Measurements from ENCODE around the gene ADD1.
"Not testable (repeated sequence)": the region's sequence is repeated elsewhere in the genome, so short reads cannot be mapped to it uniquely, and the experiment has no call there.

The ADD1 gene

DNA sequence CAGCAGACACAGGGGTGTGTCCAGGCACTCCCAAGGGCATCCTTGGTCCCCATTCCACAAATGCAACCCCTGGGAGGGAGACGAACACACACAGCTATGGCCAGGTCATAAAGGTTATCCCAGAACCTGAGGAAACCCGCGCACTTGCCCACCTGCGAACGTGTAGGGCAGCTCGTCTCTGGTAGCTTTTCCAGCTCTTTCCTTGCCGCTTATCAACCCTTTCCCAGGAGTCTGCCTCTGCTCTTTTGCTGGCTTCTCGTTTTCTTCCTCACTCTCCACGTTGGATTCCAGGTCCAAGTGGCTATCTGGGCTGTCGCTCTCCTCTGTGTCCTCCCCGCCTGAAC lies 106.1 kb downstream of the ADD1 start:
- WGBS (ENCODE audit: insufficient coverage, insufficient read length), result no CpG with 5 or more reads among the region's 11 CpGs

DNA sequence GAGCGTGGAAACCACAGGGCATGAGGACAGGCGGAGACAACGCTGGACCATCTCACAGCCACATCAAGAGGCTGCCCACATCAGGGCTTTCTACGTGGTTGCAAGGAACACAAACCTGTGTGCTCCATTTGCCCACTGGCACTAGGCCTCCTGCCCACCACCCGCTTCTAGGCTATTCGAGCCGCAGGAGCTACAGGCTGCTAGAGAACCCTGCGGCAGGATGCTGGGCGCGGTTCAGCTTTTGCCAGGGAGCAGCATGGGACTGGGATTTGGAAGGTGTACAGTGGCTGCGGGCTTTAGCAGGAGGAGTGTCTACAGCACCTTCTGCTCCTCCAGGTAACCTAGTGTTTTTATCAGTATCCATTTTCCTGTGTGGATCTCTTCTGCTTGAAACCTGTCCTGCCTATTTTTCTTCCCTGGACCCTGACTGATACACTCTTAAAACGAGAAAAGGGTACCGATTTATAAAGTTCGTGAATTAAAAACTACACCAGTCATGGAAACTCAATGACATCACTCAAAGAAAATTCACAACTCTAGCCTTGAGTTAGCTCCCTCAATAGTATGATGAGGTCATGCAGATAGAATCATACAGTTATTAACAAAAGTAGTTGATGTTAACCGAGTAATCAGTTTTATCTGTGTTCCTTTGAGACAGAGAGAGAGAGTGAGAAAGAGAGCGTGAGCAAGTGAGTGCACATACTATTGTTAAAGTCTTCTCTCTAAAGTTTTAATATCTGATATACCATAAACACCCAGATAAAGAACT lies 106.8 kb downstream of the ADD1 start:
- H3K4me3 ChIP-seq (ENCODE audit: low read length), result no peak overlapping the region
- no peaks in the 10 kb centered on the region; the same call in 1 of the 2 replicates for H3K4me1 ChIP-seq (ENCODE audit: control insufficient read depth, insufficient read depth, low read length)
- H3K27ac ChIP-seq (ENCODE audit: low read length), result no peak overlapping the region
- H3K36me3 ChIP-seq (ENCODE audit: control insufficient read depth, insufficient read depth, low read length), result peaks cover 58% of the 10 kb centered on the region
- DNase-seq (ENCODE audit: low read depth, low spot score), result no peak
- no peaks in the 10 kb centered on the region for H3K27me3 ChIP-seq (ENCODE audit: control insufficient read depth, insufficient read depth, low read length)
- no peaks in the 10 kb centered on the region; the same call in 1 of the 2 replicates for H3K9me3 ChIP-seq (ENCODE audit: control insufficient read depth, insufficient read depth, low read length)
- no CpG with 5 or more reads among the region's 16 CpGs for WGBS (ENCODE audit: insufficient coverage, insufficient read length)

More for the DNA sequence above, 106.1 kb downstream of the ADD1 start:
- Histone ChIP-seq H3K27me3 (ENCODE audit: control insufficient read depth, insufficient read depth, low read length) (no peaks in the 10 kb centered on the region), H3K4me1 (ENCODE audit: control insufficient read depth, insufficient read depth, low read length) (no peaks in the 10 kb centered on the region; the same call in 1 of the 2 replicates), H3K27ac (ENCODE audit: low read length) (no peak overlapping the region), H3K36me3 (ENCODE audit: control insufficient read depth, insufficient read depth, low read length) (peaks cover 64% of the 10 kb centered on the region), H3K9me3 (ENCODE audit: control insufficient read depth, insufficient read depth, low read length) (no peaks in the 10 kb centered on the region; the same call in 1 of the 2 replicates), H3K4me3 (ENCODE audit: low read length) (no peak overlapping the region)
- no peak for DNase-seq (ENCODE audit: low read depth, low spot score)

DNA sequence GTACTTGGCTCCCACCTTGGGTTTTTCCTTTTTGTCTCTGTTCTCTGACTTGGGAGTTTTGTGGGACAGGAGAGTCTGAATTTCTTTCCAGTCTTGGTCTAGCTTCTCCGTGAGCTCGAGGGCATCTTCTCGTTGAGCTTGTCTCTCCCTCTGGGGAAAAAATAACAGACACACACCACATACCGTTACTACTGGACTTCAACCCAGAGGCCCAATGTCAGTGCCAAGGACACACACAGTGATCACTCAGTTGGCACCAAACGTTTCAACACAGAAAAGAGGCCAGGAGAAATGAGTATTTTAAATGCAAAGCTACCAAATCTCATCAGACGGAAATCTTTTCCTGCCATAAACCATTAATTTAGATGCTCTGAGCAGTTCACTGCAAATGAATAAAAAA lies 109.9 kb downstream of the ADD1 start:
- no CpG with 5 or more reads among the region's 6 CpGs for WGBS (ENCODE audit: insufficient coverage, insufficient read length)
- no peak overlapping the region for H3K4me3 ChIP-seq (ENCODE audit: low read length)
- no peak for DNase-seq (ENCODE audit: low read depth, low spot score)
- H3K27ac ChIP-seq (ENCODE audit: low read length), result no peak overlapping the region
- no peaks in the 10 kb centered on the region for H3K27me3 ChIP-seq (ENCODE audit: control insufficient read depth, insufficient read depth, low read length)
- no peaks in the 10 kb centered on the region; the same call in 1 of the 2 replicates for H3K9me3 ChIP-seq (ENCODE audit: control insufficient read depth, insufficient read depth, low read length)
- no peaks in the 10 kb centered on the region; the same call in 1 of the 2 replicates for H3K4me1 ChIP-seq (ENCODE audit: control insufficient read depth, insufficient read depth, low read length)
- H3K36me3 ChIP-seq (ENCODE audit: control insufficient read depth, insufficient read depth, low read length), result peaks cover 57% of the 10 kb centered on the region

DNA sequence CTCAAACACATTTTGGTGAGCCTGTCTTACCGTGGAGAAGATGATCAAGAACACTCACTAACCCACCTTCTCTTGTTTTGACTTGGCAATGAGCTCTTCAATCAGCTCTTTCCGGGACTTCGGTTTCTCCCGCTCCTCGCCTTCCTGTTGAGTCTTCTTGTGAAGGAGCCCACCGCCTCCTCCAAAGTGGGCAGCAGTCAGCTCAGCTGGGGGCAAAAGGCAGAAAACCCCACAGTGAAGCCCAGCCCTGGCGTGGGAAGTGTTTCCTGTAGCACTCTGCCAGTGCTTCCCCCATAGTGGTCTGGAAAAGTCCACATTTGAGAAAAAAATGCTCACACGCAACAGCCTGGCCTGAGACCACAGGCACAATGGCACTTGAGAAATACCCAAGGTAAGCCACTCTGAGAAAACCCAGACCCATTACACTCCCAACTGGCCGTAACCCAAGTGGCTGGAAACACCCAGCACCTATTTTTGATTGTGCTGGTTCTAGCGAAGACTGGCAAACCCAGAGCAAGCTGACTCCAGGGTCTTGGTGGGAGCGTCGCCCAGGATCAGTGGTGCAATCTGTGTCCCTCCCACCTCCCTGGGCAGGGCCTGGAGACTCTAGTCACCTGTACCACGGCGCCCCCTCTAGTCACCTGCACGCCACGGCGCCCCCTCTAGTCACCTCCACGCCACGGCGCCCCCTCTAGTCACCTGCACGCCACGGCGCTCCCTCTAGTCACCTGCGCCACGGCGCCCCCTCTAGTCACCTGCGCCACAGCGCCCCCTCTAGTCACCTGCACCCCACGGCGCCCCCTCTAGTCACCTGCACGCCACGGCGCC lies 110.9 kb downstream of the ADD1 start:
- H3K4me1 ChIP-seq (ENCODE audit: control insufficient read depth, insufficient read depth, low read length), result no peaks in the 10 kb centered on the region; the same call in 1 of the 2 replicates
- no CpG with 5 or more reads among the region's 33 CpGs for WGBS (ENCODE audit: insufficient coverage, insufficient read length)
- no peaks in the 10 kb centered on the region; the same call in 1 of the 2 replicates for H3K9me3 ChIP-seq (ENCODE audit: control insufficient read depth, insufficient read depth, low read length)
- H3K27ac ChIP-seq (ENCODE audit: low read length), result no peak overlapping the region
- no peak for DNase-seq (ENCODE audit: low read depth, low spot score)
- H3K27me3 ChIP-seq (ENCODE audit: control insufficient read depth, insufficient read depth, low read length), result no peaks in the 10 kb centered on the region
- no peak overlapping the region for H3K4me3 ChIP-seq (ENCODE audit: low read length)
- peaks cover 52% of the 10 kb centered on the region for H3K36me3 ChIP-seq (ENCODE audit: control insufficient read depth, insufficient read depth, low read length)

DNA sequence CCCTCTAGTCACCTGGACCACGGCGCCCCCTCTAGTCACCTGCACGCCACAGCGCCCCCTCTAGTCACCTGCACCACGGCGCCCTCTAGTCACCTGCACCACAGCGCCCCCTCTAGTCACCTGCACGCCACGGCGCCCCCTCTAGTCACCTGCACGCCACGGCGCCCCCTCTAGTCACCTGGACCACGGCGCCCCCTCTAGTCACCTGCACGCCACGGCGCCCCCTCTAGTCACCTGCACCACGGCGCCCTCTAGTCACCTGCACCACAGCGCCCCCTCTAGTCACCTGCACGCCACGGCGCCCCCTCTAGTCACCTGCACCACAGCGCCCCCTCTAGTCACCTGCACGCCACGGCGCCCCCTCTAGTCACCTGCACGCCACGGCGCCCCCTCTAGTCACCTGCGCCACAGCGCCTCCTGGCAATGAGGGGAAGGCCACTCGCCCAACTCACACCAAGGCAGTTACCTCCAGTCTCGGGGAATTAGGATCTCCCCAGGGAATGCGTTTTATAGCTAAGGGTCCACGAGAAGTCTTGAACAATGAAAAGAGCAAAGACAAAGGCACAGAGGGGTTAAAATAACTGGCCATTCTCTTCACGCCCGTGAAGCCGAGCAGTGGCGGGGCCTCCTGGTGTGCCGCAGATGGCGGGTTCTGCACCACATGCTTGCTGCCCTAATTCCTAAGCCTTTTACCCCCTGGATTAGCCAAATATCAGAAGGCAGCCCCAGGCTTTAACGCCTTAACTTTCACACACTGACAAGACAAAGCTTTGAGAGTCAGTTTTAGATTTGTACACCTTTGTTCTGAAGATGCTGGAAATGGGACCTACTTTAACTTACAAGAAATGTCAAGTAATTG lies 111.8 kb downstream of the ADD1 start:
- not testable (repeated sequence) for H3K4me3 ChIP-seq (ENCODE audit: low read length); H3K4me1 ChIP-seq (ENCODE audit: control insufficient read depth, insufficient read depth, low read length); H3K9me3 ChIP-seq (ENCODE audit: control insufficient read depth, insufficient read depth, low read length); H3K27me3 ChIP-seq (ENCODE audit: control insufficient read depth, insufficient read depth, low read length); DNase-seq (ENCODE audit: low read depth, low spot score); H3K27ac ChIP-seq (ENCODE audit: low read length)
- no CpG with 5 or more reads among the region's 44 CpGs for WGBS (ENCODE audit: insufficient coverage, insufficient read length)
- H3K36me3 ChIP-seq (ENCODE audit: control insufficient read depth, insufficient read depth, low read length), result peaks cover 44% of the 10 kb centered on the region

DNA sequence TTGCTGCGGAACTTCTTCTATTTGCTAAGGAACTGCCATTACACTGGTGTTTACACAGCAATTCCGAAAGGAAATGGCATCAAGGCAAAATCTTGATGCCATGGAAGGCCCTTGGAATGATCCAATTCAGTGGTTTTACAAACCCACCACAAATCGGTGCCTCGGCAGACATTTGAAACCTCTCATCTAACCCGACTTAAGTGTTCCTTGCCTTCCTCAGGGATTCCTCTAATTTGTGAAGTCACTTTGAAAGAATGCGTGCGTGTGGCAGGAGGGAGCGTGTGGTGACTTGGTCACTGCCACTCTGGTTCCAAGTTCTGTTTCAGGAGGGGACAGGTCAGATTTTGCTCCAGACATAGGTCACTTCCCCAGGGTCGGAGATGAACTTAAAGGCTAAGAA lies 114.8 kb downstream of the ADD1 start:
- no peaks in the 10 kb centered on the region; the same call in 1 of the 2 replicates for H3K9me3 ChIP-seq (ENCODE audit: control insufficient read depth, insufficient read depth, low read length)
- WGBS (ENCODE audit: insufficient coverage, insufficient read length), result no CpG with 5 or more reads among the region's 9 CpGs
- H3K27me3 ChIP-seq (ENCODE audit: control insufficient read depth, insufficient read depth, low read length), result no peaks in the 10 kb centered on the region
- H3K27ac ChIP-seq (ENCODE audit: low read length), result no peak overlapping the region
- H3K36me3 ChIP-seq (ENCODE audit: control insufficient read depth, insufficient read depth, low read length), result peaks cover 29% of the 10 kb centered on the region
- no peak overlapping the region for H3K4me3 ChIP-seq (ENCODE audit: low read length)
- no peak for DNase-seq (ENCODE audit: low read depth, low spot score)
- peaks cover 3% of the 10 kb centered on the region; the same call in 1 of the 2 replicates for H3K4me1 ChIP-seq (ENCODE audit: control insufficient read depth, insufficient read depth, low read length)

DNA sequence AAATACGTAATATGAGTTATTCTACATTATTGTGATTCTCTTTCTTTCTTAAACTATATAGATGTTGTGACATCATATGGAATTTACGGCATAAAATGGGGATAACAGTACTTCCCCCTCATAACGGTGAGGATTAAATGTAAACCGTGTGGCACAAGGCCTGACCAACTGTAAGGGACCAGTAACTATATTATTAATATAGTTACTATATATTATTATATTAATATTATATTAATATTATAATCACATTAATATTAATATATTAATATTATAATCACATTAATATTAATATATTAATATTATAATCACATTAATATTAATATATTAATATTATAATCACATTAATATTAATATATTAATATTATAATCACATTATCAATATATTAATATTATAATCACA lies 116.8 kb downstream of the ADD1 start:
- not testable (repeated sequence) for H3K27me3 ChIP-seq (ENCODE audit: control insufficient read depth, insufficient read depth, low read length); H3K4me1 ChIP-seq (ENCODE audit: control insufficient read depth, insufficient read depth, low read length); H3K27ac ChIP-seq (ENCODE audit: low read length); DNase-seq (ENCODE audit: low read depth, low spot score); H3K4me3 ChIP-seq (ENCODE audit: low read length); H3K9me3 ChIP-seq (ENCODE audit: control insufficient read depth, insufficient read depth, low read length)
- WGBS (ENCODE audit: insufficient coverage, insufficient read length), result no CpG with 5 or more reads among the region's 4 CpGs
- H3K36me3 ChIP-seq (ENCODE audit: control insufficient read depth, insufficient read depth, low read length), result peaks cover 18% of the 10 kb centered on the region

DNA sequence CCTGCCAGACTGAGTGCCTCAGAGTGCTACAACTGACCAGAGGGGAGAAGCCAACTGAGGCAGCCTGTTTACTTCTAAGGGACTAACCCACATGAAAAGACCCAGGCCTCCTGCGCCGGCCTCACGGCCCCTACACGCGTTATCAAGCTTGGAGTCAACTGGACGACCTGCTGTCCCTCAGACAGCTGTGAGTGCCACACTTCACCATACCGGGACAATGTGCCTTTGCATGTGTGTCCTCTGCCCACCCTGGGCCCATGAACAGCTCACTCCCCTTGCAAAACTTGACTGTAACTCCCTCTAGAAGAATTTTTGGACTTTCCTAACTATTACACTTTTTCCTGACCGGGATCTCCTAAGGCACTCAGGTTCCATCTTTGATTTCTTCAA lies 117.8 kb downstream of the ADD1 start:
- no CpG with 5 or more reads among the region's 8 CpGs for WGBS (ENCODE audit: insufficient coverage, insufficient read length)
- Histone ChIP-seq H3K9me3 (ENCODE audit: control insufficient read depth, insufficient read depth, low read length) (no peaks in the 10 kb centered on the region), H3K36me3 (ENCODE audit: control insufficient read depth, insufficient read depth, low read length) (peaks cover 10% of the 10 kb centered on the region; the same call in 1 of the 2 replicates), H3K27me3 (ENCODE audit: control insufficient read depth, insufficient read depth, low read length) (no peaks in the 10 kb centered on the region), H3K4me1 (ENCODE audit: control insufficient read depth, insufficient read depth, low read length) (peaks cover 3% of the 10 kb centered on the region; the same call in 1 of the 2 replicates), H3K27ac (ENCODE audit: low read length) (no peak overlapping the region), H3K4me3 (ENCODE audit: low read length) (no peak overlapping the region)
- no peak for DNase-seq (ENCODE audit: low read depth, low spot score)

DNA sequence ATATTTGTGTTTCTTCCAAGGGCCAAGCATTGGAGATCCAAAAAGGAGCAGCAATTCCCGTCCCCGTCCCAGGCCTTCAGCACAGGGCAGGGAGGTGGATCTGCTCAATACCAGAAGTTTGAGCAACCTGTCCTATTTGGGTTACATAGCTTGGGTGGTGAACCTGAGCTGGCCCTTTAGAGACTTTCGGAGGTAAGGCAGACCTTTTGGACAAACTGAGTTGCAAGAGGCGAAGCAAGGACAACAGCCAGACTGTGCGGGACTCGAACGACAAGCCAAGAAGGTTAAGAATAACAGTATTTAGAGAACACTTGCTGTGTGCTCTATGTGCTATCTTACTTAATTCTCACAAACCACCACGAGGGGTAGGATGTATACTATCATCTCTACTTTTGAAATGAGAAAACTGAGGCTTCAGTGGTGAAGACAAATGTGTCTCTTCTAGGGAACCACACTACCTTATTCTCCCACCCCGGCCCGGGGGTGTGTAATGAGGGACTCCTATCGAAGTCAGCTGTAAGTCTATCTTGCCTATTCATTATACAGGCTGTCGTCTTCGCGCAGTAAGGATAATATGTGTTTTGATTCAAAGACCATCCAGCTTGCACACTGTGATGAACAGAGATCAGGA lies 118.3 kb downstream of the ADD1 start:
- no peak for DNase-seq (ENCODE audit: low read depth, low spot score)
- no peak overlapping the region for H3K27ac ChIP-seq (ENCODE audit: low read length)
- peak overlapping the region; percentile 65; the same call in 1 of the 2 replicates for H3K4me3 ChIP-seq (ENCODE audit: low read length)
- no peaks in the 10 kb centered on the region for H3K27me3 ChIP-seq (ENCODE audit: control insufficient read depth, insufficient read depth, low read length)
- H3K9me3 ChIP-seq (ENCODE audit: control insufficient read depth, insufficient read depth, low read length), result no peaks in the 10 kb centered on the region
- peaks cover 8% of the 10 kb centered on the region; the same call in 1 of the 2 replicates for H3K36me3 ChIP-seq (ENCODE audit: control insufficient read depth, insufficient read depth, low read length)
- no CpG with 5 or more reads among the region's 14 CpGs for WGBS (ENCODE audit: insufficient coverage, insufficient read length)
- H3K4me1 ChIP-seq (ENCODE audit: control insufficient read depth, insufficient read depth, low read length), result peaks cover 3% of the 10 kb centered on the region; the same call in 1 of the 2 replicates

All from iPS DF 6.9 (cell line).